Osteoblast (primary cell): ENCODE measurements around the gene SLC12A7. TPM values are rescaled to one million over a fixed set of nuclear protein-coding genes. Genes with fewer than 3 reads are reported as not detected.

Experiments
- DNase-seq: peaks from one replicate; pipeline ENCODE4 v3.0.0; 2011; ENCODE audit warnings: low spot score, mixed read lengths; ENCODE audit not compliant: insufficient read length; ENCODE audit errors: missing footprints
- H2AFZ ChIP-seq: 2 replicates; pipeline ENCODE4 v1.6.0; 2011; ENCODE audit warnings: mild to moderate bottlenecking, low read length
- H3K27ac ChIP-seq: 2 replicates; pipeline ENCODE4 v1.5.1; 2011; ENCODE audit warnings: mild to moderate bottlenecking, low read depth, low read length, moderate library complexity
- H3K27me3 ChIP-seq: 2 replicates; pipeline ENCODE4 v1.6.0; 2012; ENCODE audit warnings: mild to moderate bottlenecking, control low read depth, inconsistent platforms, low read length, moderate library complexity; ENCODE audit not compliant: insufficient read depth
- H3K36me3 ChIP-seq: 2 replicates; pipeline ENCODE4 v1.5.1; 2011; ENCODE audit warnings: mild to moderate bottlenecking, low read length, control low read depth, moderate library complexity; ENCODE audit not compliant: insufficient read depth
- H3K4me1 ChIP-seq: 2 replicates; pipeline ENCODE4 v1.5.1; 2011; ENCODE audit warnings: mild to moderate bottlenecking, low read length, control low read depth, moderate library complexity; ENCODE audit not compliant: insufficient read depth
- H3K4me2 ChIP-seq: 2 replicates; pipeline ENCODE4 v1.6.0; 2011; ENCODE audit warnings: mild to moderate bottlenecking, low read length; ENCODE audit not compliant: insufficient read depth
- H3K4me3 ChIP-seq: fragments of 200-600 bp; sonication (generic); 3 replicates; pipeline ENCODE4 v1.5.1; 2012; ENCODE audit warnings: mild to moderate bottlenecking, low read length, inconsistent platforms; ENCODE audit not compliant: insufficient read depth
- H3K79me2 ChIP-seq: 2 replicates; pipeline ENCODE4 v1.6.0; 2012; ENCODE audit warnings: mild to moderate bottlenecking, low read length, control low read depth, inconsistent platforms; ENCODE audit not compliant: insufficient read depth
- H3K9me3 ChIP-seq: 2 replicates; pipeline ENCODE4 v1.5.1; 2011; ENCODE audit warnings: low read depth, low read length, control low read depth
- H4K20me1 ChIP-seq: 2 replicates; pipeline ENCODE4 v1.6.0; 2012; ENCODE audit warnings: mild to moderate bottlenecking, low read length, control low read depth; ENCODE audit not compliant: insufficient read depth
- total RNA-seq: library from RNA; depleted of rRNA; stranded (reverse); fragments of >200 nt; gene quantifications from 2 replicates; pipeline ENCODE4 v1.2.3, GENCODE V29; 2012
- TF ChIP-seq, protein P1 (sequence below): IDR thresholded peaks from 2 replicates; pipeline ENCODE4 v1.5.1; 2011; ENCODE audit warnings: mild to moderate bottlenecking, low read depth, low read length, moderate library complexity; ENCODE audit errors: extremely low read depth

Gene SLC12A7
- total RNA-seq, 1 donor = 6.9 TPM

- TF ChIP-seq, protein P1, sequence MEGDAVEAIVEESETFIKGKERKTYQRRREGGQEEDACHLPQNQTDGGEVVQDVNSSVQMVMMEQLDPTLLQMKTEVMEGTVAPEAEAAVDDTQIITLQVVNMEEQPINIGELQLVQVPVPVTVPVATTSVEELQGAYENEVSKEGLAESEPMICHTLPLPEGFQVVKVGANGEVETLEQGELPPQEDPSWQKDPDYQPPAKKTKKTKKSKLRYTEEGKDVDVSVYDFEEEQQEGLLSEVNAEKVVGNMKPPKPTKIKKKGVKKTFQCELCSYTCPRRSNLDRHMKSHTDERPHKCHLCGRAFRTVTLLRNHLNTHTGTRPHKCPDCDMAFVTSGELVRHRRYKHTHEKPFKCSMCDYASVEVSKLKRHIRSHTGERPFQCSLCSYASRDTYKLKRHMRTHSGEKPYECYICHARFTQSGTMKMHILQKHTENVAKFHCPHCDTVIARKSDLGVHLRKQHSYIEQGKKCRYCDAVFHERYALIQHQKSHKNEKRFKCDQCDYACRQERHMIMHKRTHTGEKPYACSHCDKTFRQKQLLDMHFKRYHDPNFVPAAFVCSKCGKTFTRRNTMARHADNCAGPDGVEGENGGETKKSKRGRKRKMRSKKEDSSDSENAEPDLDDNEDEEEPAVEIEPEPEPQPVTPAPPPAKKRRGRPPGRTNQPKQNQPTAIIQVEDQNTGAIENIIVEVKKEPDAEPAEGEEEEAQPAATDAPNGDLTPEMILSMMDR = no peak
- H3K4me3 ChIP-seq = no peak overlapping the region
- H2AFZ ChIP-seq = no peak overlapping the region
- H3K9me3 ChIP-seq = no peaks in the 10 kb centered on the region
- DNase-seq = peak; percentile 46
- no peaks in the 10 kb centered on the region for H3K79me2 ChIP-seq
- H3K36me3 ChIP-seq = no peaks in the 10 kb centered on the region
- no peaks in the 10 kb centered on the region for H4K20me1 ChIP-seq
- no peak overlapping the region for H3K4me2 ChIP-seq
- no peaks in the 10 kb centered on the region for H3K27me3 ChIP-seq
- no peaks in the 10 kb centered on the region for H3K4me1 ChIP-seq
- no peak overlapping the region for H3K27ac ChIP-seq
Measured at GRCh38 chr5:1051366-1051720, 60.5 kb downstream of the SLC12A7 start.

DNA sequence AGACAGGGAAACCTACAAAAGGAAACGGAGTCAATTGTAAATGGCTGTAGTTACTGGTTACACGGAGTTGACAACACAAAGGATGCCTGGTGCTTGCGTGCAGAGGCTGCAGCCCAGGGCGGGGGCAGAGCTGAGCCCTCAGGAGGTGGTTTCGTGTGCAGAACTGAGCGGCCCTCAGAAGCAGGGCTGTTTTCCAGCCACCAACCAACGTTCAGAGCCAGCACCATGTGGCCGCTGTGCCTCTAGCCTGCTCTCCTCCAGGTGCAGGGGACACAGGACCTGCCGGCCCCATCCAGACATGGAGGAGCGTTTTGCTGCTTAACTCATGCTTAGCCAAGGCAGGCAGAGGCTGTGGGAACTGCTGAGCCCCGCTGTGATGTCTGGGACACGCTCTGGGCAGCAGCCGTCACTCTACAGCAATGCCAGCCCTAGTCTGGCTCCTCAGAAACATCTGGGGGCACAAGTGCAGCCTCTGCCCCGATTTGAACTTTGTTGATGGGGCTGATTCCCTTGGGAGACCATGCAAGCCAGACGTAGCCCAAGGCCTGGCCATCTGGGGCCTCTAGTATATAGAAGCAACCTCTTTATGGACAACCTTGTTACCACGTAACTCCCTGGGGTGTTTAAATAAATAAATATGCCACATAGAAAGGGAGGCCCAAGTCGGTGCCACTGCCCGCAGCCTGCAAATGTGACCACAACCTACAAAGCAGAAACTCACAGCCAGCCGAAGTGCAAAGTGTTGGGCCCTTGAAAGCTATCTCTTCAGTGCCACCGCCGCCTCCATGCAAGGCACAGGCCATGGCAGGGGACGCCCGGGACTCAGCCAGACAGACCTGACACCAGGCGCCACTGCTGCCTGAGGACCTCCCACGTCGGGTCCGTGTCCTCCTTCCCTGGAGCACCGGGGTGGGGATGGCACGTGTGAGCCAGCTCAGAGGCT is 61.2 kb downstream of the SLC12A7 start:
- Histone ChIP-seq H4K20me1 (no peaks in the 10 kb centered on the region), H3K4me3 (no peak overlapping the region), H3K36me3 (no peaks in the 10 kb centered on the region), H3K9me3 (no peaks in the 10 kb centered on the region), H3K27me3 (no peaks in the 10 kb centered on the region), H3K79me2 (no peaks in the 10 kb centered on the region), H2AFZ (no peak overlapping the region), H3K4me2 (no peak overlapping the region), H3K4me1 (no peaks in the 10 kb centered on the region), H3K27ac (no peak overlapping the region)
- TF ChIP-seq, protein P1 = no peak
- peak; percentile 65 for DNase-seq

DNA sequence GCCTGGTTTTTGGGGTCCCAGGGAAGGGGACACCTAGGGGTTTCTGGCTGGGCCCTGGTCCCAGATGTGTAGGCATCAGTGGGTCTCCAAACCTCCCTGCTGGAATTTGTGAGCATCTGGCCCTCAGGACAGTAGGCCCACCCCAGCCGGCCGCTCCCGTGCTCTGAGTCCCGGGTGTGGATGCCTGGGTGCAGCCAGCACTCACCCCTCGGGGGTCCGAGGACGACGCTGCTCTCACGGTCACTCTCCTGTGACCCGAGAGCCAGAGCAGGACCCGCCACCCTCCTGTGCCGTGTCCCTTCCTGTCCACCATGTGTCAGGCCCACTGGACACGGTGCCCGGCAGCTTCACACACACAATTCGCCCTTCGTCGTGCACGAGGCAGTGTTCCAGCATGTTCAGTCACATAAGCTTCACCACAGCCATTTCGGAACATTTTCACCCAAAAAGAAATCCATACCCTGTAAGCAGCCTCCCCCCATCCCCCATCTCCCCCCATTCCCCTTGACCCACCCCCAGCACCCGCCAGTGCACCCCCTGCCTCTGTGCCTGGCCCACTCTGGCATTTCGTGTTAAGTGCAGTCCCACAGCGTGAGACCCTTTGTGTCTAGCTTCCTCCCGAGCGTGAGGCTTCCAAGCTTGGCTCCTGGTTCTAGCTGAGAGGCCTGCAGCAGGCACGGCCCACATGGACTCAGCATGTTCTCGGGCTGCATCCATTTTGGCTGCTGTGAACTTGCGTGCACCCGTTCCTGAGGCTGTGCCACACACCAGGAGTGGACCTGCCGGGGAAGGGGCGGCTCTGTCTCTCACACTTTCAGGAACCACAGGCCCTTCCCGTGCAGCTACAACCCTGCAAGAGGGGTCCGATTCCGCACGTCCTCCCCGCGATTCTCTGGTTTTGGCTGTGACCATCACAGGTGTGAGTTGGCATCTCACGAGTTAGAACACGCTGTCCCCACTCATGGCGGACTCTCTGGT is 62.7 kb downstream of the SLC12A7 start:
- no peaks in the 10 kb centered on the region for H3K79me2 ChIP-seq
- TF ChIP-seq, protein P1 = no peak
- no peaks in the 10 kb centered on the region for H4K20me1 ChIP-seq
- H3K4me2 ChIP-seq = no peak overlapping the region
- H3K27me3 ChIP-seq = no peaks in the 10 kb centered on the region
- H3K9me3 ChIP-seq = no peaks in the 10 kb centered on the region
- no peaks in the 10 kb centered on the region for H3K36me3 ChIP-seq
- H3K4me3 ChIP-seq = no peak overlapping the region
- DNase-seq = peak; percentile 82
- no peaks in the 10 kb centered on the region for H3K4me1 ChIP-seq
- no peak overlapping the region for H3K27ac ChIP-seq
- no peak overlapping the region for H2AFZ ChIP-seq
